IMR-90 (cell line): ENCODE data around the gene CCDC175. TPM values are rescaled to one million over a fixed set of nuclear protein-coding genes. Genes with fewer than 3 reads are reported as not detected.

ENCODE experiments used
- ATAC-seq: fragments of 200-7000 bp; cut with Tn5 transposase; 2 replicates; pipeline ENCODE4 v1.9.1; 2020; ENCODE audit warnings: low read depth, mild to moderate bottlenecking, moderate library complexity
- BruUV-seq: library from RNA; stranded (reverse); fragments of 400-500 nt; replicated peaks from 2 replicates; lab custom pipeline; 2021; lab: Mats Ljungman, UMichigan
- CTCF ChIA-PET: fragments of 300-600 bp; formaldehyde crosslinking; extraction: SDS; loops from one replicate; lab custom pipeline; 2021; ENCODE audit warnings: antibody characterized with exemption; lab: Yijun Ruan, JAX
- POLR2A ChIA-PET: fragments of 300-600 bp; sonication (Branson Sonifier 250); formaldehyde crosslinking; loops from one replicate; lab custom pipeline; 2022; ENCODE audit warnings: antibody characterized with exemption; ENCODE audit not compliant: unreplicated experiment; lab: Charles Lee
- DNase-seq: peaks from one replicate; pipeline ENCODE4 v3.0.0; 2013
- H2AFZ ChIP-seq: replicated peaks from 2 replicates; pipeline ENCODE3; 2013; ENCODE audit warnings: low read length, mild to moderate bottlenecking; ENCODE audit not compliant: poor library complexity
- H2AK5ac ChIP-seq: 2 replicates; pipeline ENCODE4 v1.6.1; 2013; ENCODE audit warnings: low read depth, low read length, inconsistent platforms
- H2AK9ac ChIP-seq: replicated peaks from 2 replicates; pipeline ENCODE3; 2013; ENCODE audit warnings: mild to moderate bottlenecking, low read depth, low read length, moderate library complexity; ENCODE audit not compliant: poor library complexity
- H2BK120ac ChIP-seq: 2 replicates; pipeline ENCODE4 v1.6.1; 2013; ENCODE audit warnings: low read depth, low read length, inconsistent platforms
- H2BK15ac ChIP-seq: 3 replicates; pipeline ENCODE4 v1.6.1; 2013; ENCODE audit warnings: low read depth, low read length, inconsistent platforms
- H2BK20ac ChIP-seq: 2 replicates; pipeline ENCODE4 v1.6.1; 2013; ENCODE audit warnings: low read depth, mild to moderate bottlenecking, inconsistent platforms, low read length, moderate library complexity
- H2BK5ac ChIP-seq: 2 replicates; pipeline ENCODE4 v1.6.1; 2013; ENCODE audit warnings: mild to moderate bottlenecking, low read depth, low read length, inconsistent platforms; ENCODE audit not compliant: poor library complexity, severe bottlenecking
- H3K14ac ChIP-seq: replicated peaks from 2 replicates; pipeline ENCODE4 v1.6.1; 2013; ENCODE audit warnings: low read depth, low read length, inconsistent platforms
- H3K18ac ChIP-seq: 2 replicates; pipeline ENCODE4 v1.6.1; 2013; ENCODE audit warnings: low read depth, low read length, control low read depth
- H3K23ac ChIP-seq: 2 replicates; pipeline ENCODE4 v1.6.1; 2013; ENCODE audit warnings: low read depth, low read length, inconsistent platforms
- H3K27ac ChIP-seq: 2 replicates; pipeline ENCODE4 v1.5.1; 2013; ENCODE audit warnings: mild to moderate bottlenecking, control low read depth, low read length; ENCODE audit not compliant: insufficient read depth
- H3K27me3 ChIP-seq: 2 replicates; pipeline ENCODE4 v1.6.1; 2013; ENCODE audit warnings: low read length; ENCODE audit not compliant: control insufficient read depth, insufficient read depth
- H3K36me3 ChIP-seq: 2 replicates; pipeline ENCODE4 v1.6.1; 2013; ENCODE audit warnings: low read length, mixed read lengths; ENCODE audit not compliant: control insufficient read depth, insufficient read depth
- H3K4ac ChIP-seq: 2 replicates; pipeline ENCODE4 v1.6.1; 2013; ENCODE audit warnings: low read depth, low read length, inconsistent platforms
- H3K4me1 ChIP-seq: 2 replicates; pipeline ENCODE4 v1.6.1; 2013; ENCODE audit warnings: low read length, mixed read lengths; ENCODE audit not compliant: control insufficient read depth, insufficient read depth
- H3K4me2 ChIP-seq: 2 replicates; pipeline ENCODE4 v1.6.1; 2013; ENCODE audit warnings: low read depth, mild to moderate bottlenecking, control low read depth, low read length, moderate library complexity
- H3K4me3 ChIP-seq: 2 replicates; pipeline ENCODE4 v1.5.1; 2013; ENCODE audit warnings: low read depth, mild to moderate bottlenecking, control low read depth, low read length, moderate library complexity; ENCODE audit not compliant: insufficient read depth
- H3K56ac ChIP-seq: 2 replicates; pipeline ENCODE4 v1.6.1; 2013; ENCODE audit warnings: low read length, inconsistent platforms; ENCODE audit not compliant: insufficient read depth; ENCODE audit errors: extremely low read depth
- H3K79me1 ChIP-seq, 2 experiments: 2 replicates each; pipeline ENCODE4 v1.6.1; 2013; ENCODE audit warnings: low read length in 2 of 2, inconsistent platforms in 1 of 2, low read depth in 1 of 2
- H3K9ac ChIP-seq: 2 replicates; pipeline ENCODE4 v1.6.1; 2013; ENCODE audit warnings: low read depth, low read length, control low read depth
- H3K9me1 ChIP-seq: 2 replicates; pipeline ENCODE4 v1.6.1; 2013; ENCODE audit warnings: low read length, inconsistent platforms; ENCODE audit not compliant: insufficient read depth
- H3K9me3 ChIP-seq: 2 replicates; pipeline ENCODE4 v1.6.1; 2013; ENCODE audit warnings: low read length; ENCODE audit not compliant: control insufficient read depth, insufficient read depth
- H4K20me1 ChIP-seq: 2 replicates; pipeline ENCODE4 v1.6.1; 2013; ENCODE audit warnings: low read length, inconsistent platforms; ENCODE audit not compliant: insufficient read depth
- H4K5ac ChIP-seq: 2 replicates; pipeline ENCODE4 v1.6.1; 2013; ENCODE audit warnings: mild to moderate bottlenecking, low read depth, low read length, control low read depth
- H4K8ac ChIP-seq, 2 experiments: 2 replicates each; pipeline ENCODE4 v1.6.1; 2013; ENCODE audit warnings: low read depth in 2 of 2, low read length in 2 of 2, control low read depth in 1 of 2, inconsistent platforms in 1 of 2
- H4K91ac ChIP-seq: 2 replicates; pipeline ENCODE4 v1.6.1; 2013; ENCODE audit warnings: low read depth, low read length, inconsistent platforms; ENCODE audit not compliant: insufficient read depth
- CEBPB ChIP-seq: IDR thresholded peaks from 2 replicates; pipeline ENCODE4 v1.6.1; 2012; ENCODE audit warnings: low read depth, low read length, improper control_type of control experiment
- CHD1 ChIP-seq: IDR thresholded peaks from 2 replicates; pipeline ENCODE4 v1.6.1; 2012; ENCODE audit warnings: low read depth, low read length, improper control_type of control experiment
- CTCF ChIP-seq: conservative IDR thresholded peaks from 2 replicates; pipeline ENCODE4 v1.5.1; 2012; ENCODE audit warnings: mild to moderate bottlenecking, low read depth, low read length, improper control_type of control experiment
- ELK1 ChIP-seq: fragments of 150-350 bp; IDR thresholded peaks from 2 replicates; pipeline ENCODE4 v1.6.1; 2016; ENCODE audit warnings: low read depth, mild to moderate bottlenecking, low read length, moderate library complexity, borderline replicate concordance
- FOS ChIP-seq: fragments of 150-350 bp; IDR thresholded peaks from 2 replicates; pipeline ENCODE4 v1.6.1; 2016; ENCODE audit warnings: low read depth, low read length
- MAFK ChIP-seq: IDR thresholded peaks from 2 replicates; pipeline ENCODE4 v1.6.1; 2012; ENCODE audit warnings: low read depth, low read length, improper control_type of control experiment
- MAZ ChIP-seq: IDR thresholded peaks from 2 replicates; pipeline ENCODE4 v1.6.1; 2012; ENCODE audit warnings: low read depth, mild to moderate bottlenecking, low read length, improper control_type of control experiment, moderate library complexity, borderline replicate concordance
- NFE2L2 ChIP-seq: fragments of 150-350 bp; IDR thresholded peaks from 2 replicates; pipeline ENCODE4 v1.6.1; 2016; ENCODE audit warnings: low read depth, mild to moderate bottlenecking, low read length
- POLR2A ChIP-seq: IDR thresholded peaks from 2 replicates; pipeline ENCODE4 v1.6.1; 2012; ENCODE audit warnings: mild to moderate bottlenecking, low read depth, low read length
- RCOR1 ChIP-seq: IDR thresholded peaks from 2 replicates; pipeline ENCODE4 v1.6.1; 2012; ENCODE audit warnings: mild to moderate bottlenecking, low read length, improper control_type of control experiment; ENCODE audit not compliant: insufficient replicate concordance
- RFX5 ChIP-seq: IDR thresholded peaks from 2 replicates; pipeline ENCODE4 v1.8.0; 2012; ENCODE audit warnings: low read depth, mild to moderate bottlenecking, low read length, moderate library complexity
- SMC3 ChIP-seq: fragments of 150-350 bp; IDR thresholded peaks from 2 replicates; pipeline ENCODE4 v1.6.1; 2016; ENCODE audit warnings: low read depth, mild to moderate bottlenecking, antibody characterized with exemption, low read length, moderate library complexity
- USF2 ChIP-seq: fragments of 150-350 bp; IDR thresholded peaks from 2 replicates; pipeline ENCODE4 v1.6.1; 2017; ENCODE audit warnings: mild to moderate bottlenecking, antibody characterized with exemption, low read length, low read depth
- WGBS, 2 experiments: methylation state at CpG; one replicate each; pipeline versions ENCODE4 v1.1.5 to v1.1.7; 2013; ENCODE audit warnings: missing lambda C conversion rate in 2 of 2; ENCODE audit not compliant: insufficient read length in 1 of 2; ENCODE audit errors: extremely low coverage in 2 of 2; 5-methylcytosine and 5-hydroxymethylcytosine counted together
- dilution Hi-C: fragments of 300-500 bp; cut with HindIII; formaldehyde crosslinking; loops from one replicate; pipeline ENCODE4 v1.14.3; 2018; ENCODE audit warnings: low sequenced_read_pairs; ENCODE audit not compliant: unreplicated experiment
- in situ Hi-C: fragments of 300-500 bp; cut with MboI; formaldehyde crosslinking; loops from 3 replicates; pipeline ENCODE4 v1.14.3; 2019; ENCODE audit warnings: low sequenced_read_pairs, inconsistent platforms, mixed read lengths
- intact Hi-C: fragments of 100-400 bp; cut with micrococcal nuclease; formaldehyde crosslinking; loops from 2 replicates; pipeline ENCODE4 v1.10.0; 2022
- polyA plus RNA-seq, 3 experiments: library from polyadenylated mRNA; depleted of rRNA; stranded (reverse); fragments of >200 nt; gene quantifications; 2 replicates each; pipeline ENCODE4 v1.2.3, GENCODE V29; 2012; ENCODE audit warnings: low replicate concordance in 1 of 3
- total RNA-seq: library from RNA; depleted of rRNA; stranded (reverse); fragments of >200 nt; gene quantifications from 2 replicates; pipeline ENCODE4 v1.2.3, GENCODE V29; 2012

Gene CCDC175
- total and polyA plus RNA-seq, 2 of the 4 experiments (the other 2 are of a cell fraction) = not detected

GRCh38 chr14:59483819-59484638 lies 92.6 kb downstream of the CCDC175 start, which contains the start of the genes JKAMP and L3HYPDH:
Gene JKAMP, plus strand, starts transcription at chr14:59484517. Its CDS starts 73 bp downstream, at chr14:59484590.
Gene L3HYPDH, minus strand, starts transcription at chr14:59484408. Its CDS starts 92 bp downstream, at chr14:59484316.
- Histone ChIP-seq H2BK5ac (peak within 1 kb of the TSS; percentile 97), H4K5ac (peak within 1 kb of the TSS; percentile 88), H3K4me1 (peaks cover 9% of the 10 kb centered on the region), H4K8ac (peak within 1 kb of the TSS; percentile 79 to 88), H3K9me1 (peaks cover 10% of the 10 kb centered on the region), H3K27ac (peak within 1 kb of the TSS; percentile 94), H3K14ac (peak within 1 kb of the TSS; percentile 99), H2AFZ (peak within 1 kb of the TSS; percentile 98), H3K23ac (peak within 1 kb of the TSS; percentile 99), H3K79me1 (peaks cover 13 to 52% of the 10 kb centered on the region in 2 experiments), H2AK9ac (peak within 1 kb of the TSS; percentile 99), H3K56ac (peak within 1 kb of the TSS; percentile 99), H2BK120ac (peak within 1 kb of the TSS; percentile 92), H3K4me3 (peak within 1 kb of the TSS; percentile 94), H4K91ac (peak within 1 kb of the TSS; percentile 94), H3K4me2 (peak within 1 kb of the TSS; percentile 92), H3K27me3 (no peaks in the 10 kb centered on the region), H3K36me3 (peaks cover 7% of the 10 kb centered on the region), H2BK20ac (peak within 1 kb of the TSS; percentile 81), H2BK15ac (peak within 1 kb of the TSS; percentile 69), H3K18ac (peak within 1 kb of the TSS; percentile 90), H2AK5ac (peak within 1 kb of the TSS; percentile 99), H3K9ac (peak within 1 kb of the TSS; percentile 99), H4K20me1 (peaks cover 13% of the 10 kb centered on the region; the same call in 1 of the 2 replicates), H3K9me3 (no peaks in the 10 kb centered on the region), H3K4ac (peak within 1 kb of the TSS; percentile 97)
- ChIA-PET CTCF (interaction anchor here (0.6 to 2.6 kb wide), 3 partner anchors 12 to 25 kb away, joined by 3 to 12 read pairs (median 4); no protein-coding TSS in a partner anchor), POLR2A (no interaction called here)
- 0% methylated on average over 34 of the region's 92 CpGs; no CpG with 5 or more reads in 1 of the 2 experiments for whole genome bisulfite sequencing, 2 experiments
- in situ Hi-C loops = loop anchor here (25.0 kb wide), 1 partner anchor 603 kb away; the partner anchor contains the start of gene PCNX4
- intact Hi-C loops = no loop called here
- DNase-seq (peak; percentile 94), ATAC-seq (peak; percentile 85)
- dilution Hi-C loops = no loop called here
- no TSS peak for BruUV-seq
- TF ChIP-seq MAZ (0 out of 2 replicates have a peak, but pooled peaks have one; percentile 35), SMC3 (no peak; the same call in 1 of the 2 replicates), NFE2L2 (no peak), ELK1 (no peak), USF2 (peak; percentile 71), CTCF (peak; percentile 58), CHD1 (peak; percentile 37; the same call in 1 of the 2 replicates), MAFK (peak; percentile 60), FOS (no peak), RCOR1 (no peak), POLR2A (peak; percentile 91), RFX5 (no peak), CEBPB (no peak)
